ENCODE data around the gene NUP93. TPM values are rescaled to one million over a fixed set of nuclear protein-coding genes. Genes with fewer than 3 reads are reported as not detected.

Gene NUP93
- total RNA-seq, 1 donor from 2014 or later, result 57.2 TPM

- DNase-seq (no peak), ATAC-seq (no peak)
- Histone ChIP-seq H3K36me3 (no peaks in the 10 kb centered on the region), H3K4me3 (no peak overlapping the region), H3K9me3 (no peaks in the 10 kb centered on the region), H3K27ac (no peak overlapping the region), H3K4me1 (no peaks in the 10 kb centered on the region), H3K27me3 (no peaks in the 10 kb centered on the region)
- TF ChIP-seq, protein P1, sequence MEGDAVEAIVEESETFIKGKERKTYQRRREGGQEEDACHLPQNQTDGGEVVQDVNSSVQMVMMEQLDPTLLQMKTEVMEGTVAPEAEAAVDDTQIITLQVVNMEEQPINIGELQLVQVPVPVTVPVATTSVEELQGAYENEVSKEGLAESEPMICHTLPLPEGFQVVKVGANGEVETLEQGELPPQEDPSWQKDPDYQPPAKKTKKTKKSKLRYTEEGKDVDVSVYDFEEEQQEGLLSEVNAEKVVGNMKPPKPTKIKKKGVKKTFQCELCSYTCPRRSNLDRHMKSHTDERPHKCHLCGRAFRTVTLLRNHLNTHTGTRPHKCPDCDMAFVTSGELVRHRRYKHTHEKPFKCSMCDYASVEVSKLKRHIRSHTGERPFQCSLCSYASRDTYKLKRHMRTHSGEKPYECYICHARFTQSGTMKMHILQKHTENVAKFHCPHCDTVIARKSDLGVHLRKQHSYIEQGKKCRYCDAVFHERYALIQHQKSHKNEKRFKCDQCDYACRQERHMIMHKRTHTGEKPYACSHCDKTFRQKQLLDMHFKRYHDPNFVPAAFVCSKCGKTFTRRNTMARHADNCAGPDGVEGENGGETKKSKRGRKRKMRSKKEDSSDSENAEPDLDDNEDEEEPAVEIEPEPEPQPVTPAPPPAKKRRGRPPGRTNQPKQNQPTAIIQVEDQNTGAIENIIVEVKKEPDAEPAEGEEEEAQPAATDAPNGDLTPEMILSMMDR (IDR thresholded peaks at IDR 0.05), result no peak
- intact Hi-C loops (cut with DNase I), result no loop called here
Observed at GRCh38 chr16:56898847-56899246, 168.9 kb downstream of the NUP93 start.

Small RNAs within 50 kb of the gene (microRNA-seq; reads per million reads assigned to microRNA genes)
- 22.1 reads per million, percentile 46 among the genes with 10 or more reads in this experiment for gene MIR138-2 (ENCODE audit: borderline microRNAs expressed)

Other genes with a start within 250 kb of the NUP93 start
- gene BBS2, start 210.1 kb upstream of the NUP93 start, total RNA-seq, result 29.5 TPM
- gene MT4, start 165.1 kb upstream of the NUP93 start, total RNA-seq, result not detected
- gene MT3, start 140.6 kb upstream of the NUP93 start, total RNA-seq, result not detected
- 349 TPM for gene MT2A, start 121.5 kb upstream of the NUP93 start, total RNA-seq
- gene MT1E, start 104.3 kb upstream of the NUP93 start, total RNA-seq, result 154 TPM
- gene MT1M, start 97.5 kb upstream of the NUP93 start, total RNA-seq, result 40.3 TPM
- gene MT1A, start 91.5 kb upstream of the NUP93 start, total RNA-seq, result 4.9 TPM
- gene MT1B, start 78.2 kb upstream of the NUP93 start, total RNA-seq, result not detected
- 9.1 TPM for gene MT1F, start 72.2 kb upstream of the NUP93 start, total RNA-seq
- 23.7 TPM for gene MT1G, start 62.1 kb upstream of the NUP93 start, total RNA-seq
- gene MT1H, start 60.3 kb upstream of the NUP93 start, total RNA-seq, result 6.3 TPM
- 111 TPM for gene MT1X, start 47.7 kb upstream of the NUP93 start, total RNA-seq
- not detected for gene SLC12A3, start 135.1 kb downstream of the NUP93 start, total RNA-seq
- 223 TPM for gene HERPUD1, start 202.0 kb downstream of the NUP93 start, total RNA-seq
- gene CETP, start 231.8 kb downstream of the NUP93 start, total RNA-seq, result 1.9 TPM

Data from upper lobe of right lung (tissue), 1 donor.